Lung (tissue), 12 donors: Measurements from ENCODE around the gene CNTN1. TPM values are rescaled to one million over a fixed set of nuclear protein-coding genes. Genes with fewer than 3 reads are reported as not detected.

Experiments
- ATAC-seq: fragments of 200-7000 bp; cut with Tn5 transposase; one replicate; pipeline ENCODE4 v1.9.1; 2020; ENCODE audit warnings: moderate number of reproducible peaks; ENCODE audit not compliant: insufficient read depth, low FRiP score
- DNase-seq, 3 donors: peaks; one replicate each; pipeline ENCODE4 v3.0.0-alpha.2; 2013 to 2017
- H3K27ac ChIP-seq, 2 donors: one replicate each; pipeline ENCODE4 v1.5.1; 2013; ENCODE audit warnings: mild to moderate bottlenecking in 2 of 2, moderate library complexity in 2 of 2, control low read depth in 1 of 2, inconsistent platforms in 1 of 2, low read depth in 1 of 2, low read length in 1 of 2
- H3K27me3 ChIP-seq, 3 donors: one replicate each; pipeline ENCODE4 v1.5.1; 2013; ENCODE audit warnings: low read length in 2 of 3; ENCODE audit not compliant: control insufficient read depth in 3 of 3, insufficient read depth in 3 of 3
- H3K36me3 ChIP-seq, 4 donors: one replicate each; pipeline ENCODE4 v1.5.1; 2013; ENCODE audit warnings: low read length in 4 of 4, mild to moderate bottlenecking in 1 of 4, moderate library complexity in 1 of 4; ENCODE audit not compliant: control insufficient read depth in 4 of 4, insufficient read depth in 4 of 4
- H3K4me1 ChIP-seq, 5 donors: one replicate each; pipeline ENCODE4 v1.5.1; 2013; ENCODE audit warnings: low read length in 5 of 5, mild to moderate bottlenecking in 2 of 5, moderate library complexity in 1 of 5; ENCODE audit not compliant: control insufficient read depth in 5 of 5, insufficient read depth in 5 of 5
- H3K4me3 ChIP-seq: one replicate; pipeline ENCODE4 v1.5.1; 2013; ENCODE audit warnings: mild to moderate bottlenecking, control low read depth, moderate library complexity
- H3K9ac ChIP-seq, 2 donors: one replicate each; pipeline ENCODE4 v1.5.1; 2013; ENCODE audit warnings: low read length in 2 of 2, control low read depth in 1 of 2; ENCODE audit not compliant: insufficient read depth in 1 of 2
- H3K9me3 ChIP-seq, 4 donors: one replicate each; pipeline ENCODE4 v1.5.1; 2013; ENCODE audit warnings: low read length in 3 of 4, mild to moderate bottlenecking in 1 of 4, moderate library complexity in 1 of 4; ENCODE audit not compliant: control insufficient read depth in 4 of 4, insufficient read depth in 3 of 4
- CTCF ChIP-seq: IDR thresholded peaks from 2 replicates; pipeline ENCODE4 v1.5.1; 2012; ENCODE audit warnings: mild to moderate bottlenecking; ENCODE audit errors: control extremely low read depth, extremely low read depth
- WGBS, 2 donors: extraction: QIAGEN DNeasy Blood & Tissue Kit; methylation state at CpG; one replicate each; pipeline ENCODE4 v1.1.7; 2013; 5-methylcytosine and 5-hydroxymethylcytosine counted together
- polyA plus RNA-seq, 2 donors: library from polyadenylated mRNA; stranded (reverse); fragments of 200-250 nt; gene quantifications; one replicate each; pipeline ENCODE4 v1.2.1, GENCODE V29; 2013
- total RNA-seq, 2 donors: library from RNA; depleted of rRNA in 1 of 2; stranded (reverse); fragments of >200 nt in 1 of 2; gene quantifications; one replicate each; pipeline ENCODE4 v1.2.1, GENCODE V29; 2014 to 2021
- donor health status: control.
- donor health status: control.
- donor health status: Bipolar disorder and iron deficiency.
- donor health status: healthy.
- donor health status: DM: yes; HTN: yes; CAD: no.

The CNTN1 gene
- total and polyA plus RNA-seq, 4 donors = 0.10 to 47.6 (median 1.1) TPM

- no peaks in the 10 kb centered on the region for H3K4me1 ChIP-seq
- no peaks in the 10 kb centered on the region for H3K27me3 ChIP-seq
- ATAC-seq = no peak
- no peak overlapping the region for H3K27ac ChIP-seq
- H3K4me3 ChIP-seq = no peak overlapping the region
- no peaks in the 10 kb centered on the region for H3K36me3 ChIP-seq
- H3K9ac ChIP-seq = no peak overlapping the region
- no peaks in the 10 kb centered on the region for H3K9me3 ChIP-seq
- DNase-seq = peak in 2 of 3 donors; percentile 36 to 59
- WGBS, 2 donors = 21 to 30% methylated on average over 2 of the region's 2 CpGs
- no peak for TF ChIP-seq CTCF
Observed at GRCh38 chr12:40921563-40922163, 229.4 kb downstream of the CNTN1 start.

GRCh38 chr12:40937891-40938290 is 245.7 kb downstream of the CNTN1 start:
- Histone ChIP-seq H3K9ac (no peak overlapping the region), H3K27me3 (no peaks in the 10 kb centered on the region), H3K27ac (no peak overlapping the region), H3K4me3 (no peak overlapping the region), H3K4me1 (no peaks in the 10 kb centered on the region), H3K36me3 (peaks cover 0 to 10% (median 3%) of the 10 kb centered on the region in 4 donors), H3K9me3 (no peaks in the 10 kb centered on the region)
- DNase-seq = no peak
- 97 to 98% methylated on average over 1 of the region's 1 CpG for WGBS, 2 donors
- TF ChIP-seq CTCF = no peak
- no peak for ATAC-seq

GRCh38 chr12:40942326-40942725 is 250.1 kb downstream of the CNTN1 start:
- Histone ChIP-seq H3K27me3 (no peaks in the 10 kb centered on the region), H3K36me3 (peaks cover 0 to 5% (median 2%) of the 10 kb centered on the region in 4 donors), H3K4me1 (no peaks in the 10 kb centered on the region), H3K9me3 (no peaks in the 10 kb centered on the region), H3K9ac (no peak overlapping the region), H3K4me3 (no peak overlapping the region), H3K27ac (no peak overlapping the region)
- 53 to 60% methylated on average over 2 of the region's 2 CpGs for WGBS, 2 donors
- no peak for DNase-seq
- TF ChIP-seq CTCF = no peak
- ATAC-seq = no peak

- ATAC-seq (no peak), DNase-seq (no peak)
- H3K9me3 ChIP-seq = no peaks in the 10 kb centered on the region
- TF ChIP-seq CTCF = no peak
- H3K27ac ChIP-seq = no peak overlapping the region
- H3K4me1 ChIP-seq = no peaks in the 10 kb centered on the region
- no peaks in the 10 kb centered on the region for H3K27me3 ChIP-seq
- H3K9ac ChIP-seq = no peak overlapping the region
- H3K4me3 ChIP-seq = no peak overlapping the region
- 80 to 85% methylated on average over 2 of the region's 2 CpGs for WGBS, 2 donors
- H3K36me3 ChIP-seq = no peaks in the 10 kb centered on the region
Observed at GRCh38 chr12:40945772-40946171, 253.5 kb downstream of the CNTN1 start.
